ENCODE results near the gene KLHL29. TPM values are rescaled to one million over a fixed set of nuclear protein-coding genes. Genes with fewer than 3 reads are reported as not detected.

The KLHL29 gene
- total RNA-seq, 4 donors from 2014 or later: 2.2 to 3.3 (median 2.7) TPM

GRCh38 chr2:23625726-23626125 is 240.7 kb downstream of the KLHL29 start:
- Histone ChIP-seq H3K4me1 (no peaks in the 10 kb centered on the region), H3K4me3 (replicated peaks in 1 of 3) (no peak overlapping the region), H3K9me3 (no peaks in the 10 kb centered on the region), H3K27me3 (no peaks in the 10 kb centered on the region), H3K27ac (no peak overlapping the region), H3K36me3 (no peaks in the 10 kb centered on the region)
- TF ChIP-seq POLR2A (IDR thresholded peaks at IDR 0.05): no peak
- no peak for TF ChIP-seq CTCF (IDR thresholded peaks at IDR 0.05)
- no peak for DNase-seq
- WGBS, 2 donors: 78 to 88% methylated on average over 3 to 4 of the region's 4 CpGs
- intact Hi-C loops (cut with DNase I): no loop called here

GRCh38 chr2:23626701-23627230 is 241.8 kb downstream of the KLHL29 start:
- Histone ChIP-seq H3K4me3 (replicated peaks in 1 of 3) (no peak overlapping the region), H3K9me3 (no peaks in the 10 kb centered on the region), H3K4me1 (no peaks in the 10 kb centered on the region), H3K27me3 (no peaks in the 10 kb centered on the region), H3K36me3 (no peaks in the 10 kb centered on the region), H3K27ac (no peak overlapping the region)
- intact Hi-C loops (cut with DNase I): no loop called here
- WGBS, 2 donors: 90 to 92% methylated on average over 9 to 10 of the region's 17 CpGs
- DNase-seq: no peak
- TF ChIP-seq CTCF (IDR thresholded peaks at IDR 0.05) (no peak), POLR2A (IDR thresholded peaks at IDR 0.05) (no peak)

GRCh38 chr2:23627236-23628009 is 242.4 kb downstream of the KLHL29 start:
- TF ChIP-seq CTCF (IDR thresholded peaks at IDR 0.05) (no peak), POLR2A (IDR thresholded peaks at IDR 0.05) (no peak)
- no peaks in the 10 kb centered on the region for H3K27me3 ChIP-seq
- intact Hi-C loops (cut with DNase I): no loop called here
- no peaks in the 10 kb centered on the region for H3K9me3 ChIP-seq
- no peak for DNase-seq
- WGBS, 2 donors: 85 to 88% methylated on average over 27 to 30 of the region's 30 CpGs
- H3K4me1 ChIP-seq: no peaks in the 10 kb centered on the region
- H3K36me3 ChIP-seq: no peaks in the 10 kb centered on the region
- no peak overlapping the region for H3K27ac ChIP-seq
- no peak overlapping the region for H3K4me3 ChIP-seq (replicated peaks in 1 of 3)

DNA sequence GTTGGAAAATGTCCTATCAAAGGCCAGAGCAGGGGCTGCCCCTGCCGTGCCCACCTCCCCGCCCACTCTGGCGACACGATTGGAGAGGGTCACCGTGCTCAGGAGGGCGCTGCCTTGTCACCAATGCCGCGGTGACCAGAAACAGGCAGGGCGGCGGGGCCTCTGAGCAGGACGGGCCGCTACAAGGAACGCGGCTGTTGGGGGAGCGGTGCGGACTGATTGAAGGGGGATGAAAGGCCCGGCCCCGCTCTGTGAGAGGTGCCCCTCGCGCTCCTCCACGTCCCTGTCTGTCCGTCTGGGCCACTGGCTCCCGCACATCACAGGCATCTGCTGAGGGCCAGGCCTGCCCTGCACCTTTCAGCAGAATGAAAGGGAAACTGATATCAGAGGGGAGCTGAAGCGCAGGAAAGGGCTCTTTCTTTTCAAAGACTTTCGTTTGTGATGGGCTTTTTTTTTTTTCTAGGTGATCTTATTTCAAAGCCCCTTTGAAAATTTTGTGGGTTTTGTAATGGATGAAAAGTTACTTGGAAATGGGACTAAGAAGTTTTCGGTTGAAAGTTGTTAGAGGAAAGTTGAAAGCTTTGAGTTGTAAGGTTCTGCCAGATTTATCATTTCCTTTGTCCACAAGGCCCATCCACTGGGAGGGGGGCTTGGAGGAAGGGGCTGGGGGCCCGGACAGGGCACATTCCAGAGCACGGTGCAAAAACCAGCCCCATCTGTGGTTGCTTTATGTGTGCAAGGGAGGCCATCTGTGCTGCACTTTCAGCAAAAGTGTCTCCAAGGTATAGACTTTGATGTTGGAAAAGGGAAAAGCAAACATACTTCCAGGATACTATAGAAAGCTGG is 244.2 kb downstream of the KLHL29 start:
- Histone ChIP-seq H3K4me1 (no peaks in the 10 kb centered on the region), H3K36me3 (no peaks in the 10 kb centered on the region), H3K27me3 (no peaks in the 10 kb centered on the region), H3K9me3 (no peaks in the 10 kb centered on the region), H3K4me3 (replicated peaks in 1 of 3) (no peak overlapping the region), H3K27ac (no peak overlapping the region)
- TF ChIP-seq CTCF (IDR thresholded peaks at IDR 0.05): no peak
- TF ChIP-seq POLR2A (IDR thresholded peaks at IDR 0.05): no peak
- DNase-seq: no peak
- 80 to 88% methylated on average over 14 to 27 of the region's 28 CpGs for WGBS, 2 donors
- intact Hi-C loops (cut with DNase I): no loop called here

All from thyroid gland (tissue), 4 donors.